Measurements from ENCODE around the gene MYO18B. TPM values are rescaled to one million over a fixed set of nuclear protein-coding genes. Genes with fewer than 3 reads are reported as not detected.

MYO18B gene
- total and polyA plus RNA-seq, 2 of the 4 experiments (the other 2 are of a cell fraction) = under 0.01 TPM; not detected in 1

- no peak overlapping the region for H3K27ac ChIP-seq (ENCODE audit: insufficient read depth, low read length)
- H2BK15ac ChIP-seq (ENCODE audit: low read depth, low read length) = no peak overlapping the region
- no peaks in the 10 kb centered on the region for H3K9me1 ChIP-seq (ENCODE audit: insufficient read depth, low read length)
- DNase-seq (no peak), ATAC-seq (ENCODE audit: low read depth) (no peak)
- in situ Hi-C loops (cut with MboI; ENCODE audit: low sequenced_read_pairs) = no loop called here
- no peak overlapping the region for H3K4me3 ChIP-seq (ENCODE audit: insufficient read depth, low read depth, low read length)
- H2BK120ac ChIP-seq (ENCODE audit: low read depth, low read length) = no peak overlapping the region
- H4K8ac ChIP-seq (ENCODE audit: low read depth in 2 of 2, low read length in 2 of 2) = no peak overlapping the region
- H4K20me1 ChIP-seq (ENCODE audit: insufficient read depth, low read length) = no peaks in the 10 kb centered on the region
- intact Hi-C loops (cut with micrococcal nuclease) = no loop called here
- no peaks in the 10 kb centered on the region; the same call in 1 of the 2 replicates for H3K9me3 ChIP-seq (ENCODE audit: control insufficient read depth, insufficient read depth, low read length)
- H2BK20ac ChIP-seq (ENCODE audit: low read depth, low read length) = no peak overlapping the region
- H3K4me1 ChIP-seq (ENCODE audit: control insufficient read depth, insufficient read depth, low read length) = no peaks in the 10 kb centered on the region
- no peak overlapping the region for H3K4ac ChIP-seq (ENCODE audit: low read depth, low read length)
- TF ChIP-seq RCOR1 (IDR thresholded peaks at IDR 0.05; ENCODE audit: insufficient replicate concordance, low read length) (no peak), FOS (IDR thresholded peaks at IDR 0.05; ENCODE audit: low read depth, low read length) (no peak), MAFK (IDR thresholded peaks at IDR 0.05; ENCODE audit: low read depth, low read length) (no peak), ELK1 (IDR thresholded peaks at IDR 0.05; ENCODE audit: borderline replicate concordance, low read depth, low read length) (no peak), POLR2A (IDR thresholded peaks at IDR 0.05; ENCODE audit: low read depth, low read length) (no peak), USF2 (IDR thresholded peaks at IDR 0.05; ENCODE audit: low read depth, low read length) (no peak), NFE2L2 (IDR thresholded peaks at IDR 0.05; ENCODE audit: low read depth, low read length) (no peak), CEBPB (IDR thresholded peaks at IDR 0.05; ENCODE audit: low read depth, low read length) (no peak), CHD1 (IDR thresholded peaks at IDR 0.05; ENCODE audit: low read depth, low read length) (no peak), MXI1 (IDR thresholded peaks at IDR 0.05; ENCODE audit: borderline replicate concordance, low read depth, low read length) (no peak), RFX5 (IDR thresholded peaks at IDR 0.05; ENCODE audit: low read depth, low read length) (no peak), CTCF (conservative IDR thresholded peaks at IDR 0.05; ENCODE audit: low read depth, low read length) (no peak), RAD21 (IDR thresholded peaks at IDR 0.05; ENCODE audit: low read length) (no peak), SMC3 (IDR thresholded peaks at IDR 0.05; ENCODE audit: low read depth, low read length) (no peak), MAZ (IDR thresholded peaks at IDR 0.05; ENCODE audit: borderline replicate concordance, low read depth, low read length) (no peak), BHLHE40 (IDR thresholded peaks at IDR 0.05; ENCODE audit: low read depth, low read length) (no peak)
- ChIA-PET CTCF (no interaction called here), POLR2A (ENCODE audit: unreplicated experiment) (no interaction called here)
- H3K18ac ChIP-seq (ENCODE audit: low read depth, low read length) = no peak overlapping the region
- H3K4me2 ChIP-seq (ENCODE audit: low read depth, low read length) = no peak overlapping the region
- WGBS, 2 experiments (ENCODE audit: extremely low coverage in 2 of 2, insufficient read length in 1 of 2) = no CpG with 5 or more reads among the region's 5 CpGs
- no peak overlapping the region for H2AK9ac ChIP-seq (replicated peaks; ENCODE audit: low read depth, low read length, poor library complexity)
- no peak overlapping the region for H3K56ac ChIP-seq (ENCODE audit: extremely low read depth, insufficient read depth, low read length)
- no peaks in the 10 kb centered on the region; the same call in 1 of the 2 replicates for H3K27me3 ChIP-seq (ENCODE audit: control insufficient read depth, insufficient read depth, low read length)
- no peak overlapping the region for H3K14ac ChIP-seq (replicated peaks; ENCODE audit: low read depth, low read length)
- H4K5ac ChIP-seq (ENCODE audit: low read depth, low read length) = no peak overlapping the region
- no peaks in the 10 kb centered on the region for H3K79me1 ChIP-seq (ENCODE audit: low read depth in 1 of 2, low read length in 2 of 2)
- no peaks in the 10 kb centered on the region for H3K36me3 ChIP-seq (ENCODE audit: control insufficient read depth, insufficient read depth, low read length)
- no peak overlapping the region for H3K9ac ChIP-seq (ENCODE audit: low read depth, low read length)
- no peak overlapping the region for H2AFZ ChIP-seq (replicated peaks; ENCODE audit: low read length, poor library complexity)
- H2AK5ac ChIP-seq (ENCODE audit: low read depth, low read length) = no peak overlapping the region
- no peak overlapping the region for H2BK5ac ChIP-seq (ENCODE audit: low read depth, low read length, poor library complexity, severe bottlenecking)
- no peak overlapping the region for H4K91ac ChIP-seq (ENCODE audit: insufficient read depth, low read depth, low read length)
- BruUV-seq (replicated peaks) = no TSS peak
- no peak overlapping the region for H3K23ac ChIP-seq (ENCODE audit: low read depth, low read length)
- dilution Hi-C loops (cut with HindIII; ENCODE audit: low sequenced_read_pairs, unreplicated experiment) = no loop called here
Measured at GRCh38 chr22:25800766-25801165, 58.8 kb downstream of the MYO18B start.
